GM21737 (cell line): ENCODE measurements around the gene FAM170B.

Experiments used
- ATAC-seq: cut with Tn5 transposase; IDR thresholded peaks from one replicate; pipeline ENCODE4 v1.9.1; 2021; ENCODE audit warnings: mild to moderate bottlenecking, moderate library complexity; ENCODE audit not compliant: unreplicated experiment

FAM170B gene

DNA sequence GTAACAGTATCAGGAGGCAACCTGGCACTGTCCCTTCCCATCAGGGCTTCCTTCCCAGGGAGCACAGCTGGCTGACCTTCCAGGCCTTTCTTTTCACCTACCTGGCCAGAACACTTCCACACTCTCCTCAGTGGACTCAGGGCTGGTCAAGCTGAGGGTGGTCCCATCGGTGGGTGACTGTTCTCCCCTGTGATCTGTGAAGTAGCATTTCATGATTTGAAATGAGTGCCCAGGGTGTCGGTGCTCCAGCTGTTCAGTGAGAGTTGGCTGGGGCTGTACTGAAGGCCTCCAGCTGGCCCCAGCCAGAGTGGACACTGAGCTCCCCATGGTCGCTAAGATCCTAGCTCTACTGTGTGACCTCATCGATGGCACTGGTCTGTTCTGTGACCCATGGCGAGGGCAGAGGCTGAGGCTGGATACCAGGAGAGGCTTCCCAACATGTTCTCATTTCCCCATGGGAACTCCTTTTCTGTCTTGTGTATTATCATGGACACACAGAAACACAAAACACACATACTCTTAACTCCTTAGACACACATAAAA is at the start of gene FAM170B:
FAM170B (minus strand) TSS at position 316 of the 543 bp plus-strand sequence; CDS start at position 213, 103 bp downstream.
- no peak for ATAC-seq

DNA sequence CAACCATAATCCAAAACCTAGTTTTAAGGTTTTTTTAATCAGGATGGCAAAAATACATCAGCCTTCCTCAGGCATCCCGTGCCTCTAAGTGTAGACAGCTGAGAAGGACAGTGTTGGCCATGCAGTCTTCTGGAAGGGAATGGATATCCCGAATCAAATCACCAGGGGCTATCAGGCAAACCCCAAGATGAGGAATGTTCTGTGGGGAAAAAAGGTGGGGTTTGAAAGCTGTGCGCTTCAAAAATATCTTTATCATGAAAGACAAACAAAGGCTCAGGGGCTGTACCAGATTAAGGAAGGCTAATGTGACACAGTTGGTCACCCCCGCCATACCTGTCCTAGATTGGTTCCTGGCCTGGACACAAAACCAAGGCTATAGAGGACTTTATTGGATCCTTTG is 49.0 kb upstream of the FAM170B start:
- no peak for ATAC-seq

DNA sequence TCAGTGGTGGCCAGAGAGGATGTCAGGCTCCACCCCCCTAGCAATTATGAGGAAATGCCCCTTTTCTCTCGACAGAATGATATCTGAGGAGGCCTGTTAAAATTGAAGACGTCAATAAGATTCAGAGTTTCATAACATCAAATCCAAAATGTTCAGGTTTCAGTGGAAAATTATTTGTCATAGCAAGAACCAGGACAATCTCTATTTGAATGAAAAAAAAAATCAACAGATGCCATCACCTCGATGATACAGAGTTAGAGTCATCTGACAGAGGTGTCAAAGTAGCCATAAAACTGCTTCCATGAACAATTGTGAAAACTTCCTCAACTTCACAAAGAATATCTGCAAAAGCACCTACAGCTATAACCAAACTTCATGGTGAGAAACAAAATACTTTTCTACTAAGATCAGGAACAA is 46.6 kb upstream of the FAM170B start:
- no peak for ATAC-seq

DNA sequence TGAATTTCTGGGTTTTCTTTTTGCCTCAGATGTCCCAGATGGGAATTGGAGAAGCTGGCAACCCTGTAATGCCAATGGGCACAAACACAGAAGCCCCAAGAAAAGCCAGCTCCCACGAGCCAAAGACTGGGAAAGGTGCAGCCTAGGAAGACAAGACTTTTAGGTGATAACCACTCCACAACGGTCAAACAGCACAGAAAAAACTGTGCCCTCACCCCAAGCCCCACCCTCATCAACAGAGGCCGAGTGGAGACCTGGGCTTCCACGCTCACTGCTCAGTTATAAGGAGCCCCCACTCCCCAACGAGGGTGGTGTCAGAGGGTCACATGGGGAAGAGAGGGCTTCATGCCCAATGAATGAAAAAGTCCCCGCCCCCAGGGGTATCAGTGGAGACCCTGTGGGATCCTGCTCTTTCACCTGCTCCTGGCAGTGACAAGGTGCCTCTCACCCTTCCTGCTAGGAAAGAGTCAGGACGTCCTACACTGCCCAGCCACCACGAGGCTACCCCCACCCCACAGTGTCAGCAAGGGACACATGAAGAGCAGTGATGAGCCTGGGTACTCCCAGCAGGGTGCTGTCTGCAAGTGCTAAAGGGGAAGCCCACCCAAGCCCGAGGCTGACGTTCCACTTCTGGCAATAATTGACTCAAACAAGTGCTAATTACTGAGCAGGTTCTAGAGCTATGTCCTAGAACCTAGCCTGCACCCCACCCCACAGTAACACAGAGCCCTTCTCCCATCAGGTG is 46.0 kb upstream of the FAM170B start:
- ATAC-seq = no peak

DNA sequence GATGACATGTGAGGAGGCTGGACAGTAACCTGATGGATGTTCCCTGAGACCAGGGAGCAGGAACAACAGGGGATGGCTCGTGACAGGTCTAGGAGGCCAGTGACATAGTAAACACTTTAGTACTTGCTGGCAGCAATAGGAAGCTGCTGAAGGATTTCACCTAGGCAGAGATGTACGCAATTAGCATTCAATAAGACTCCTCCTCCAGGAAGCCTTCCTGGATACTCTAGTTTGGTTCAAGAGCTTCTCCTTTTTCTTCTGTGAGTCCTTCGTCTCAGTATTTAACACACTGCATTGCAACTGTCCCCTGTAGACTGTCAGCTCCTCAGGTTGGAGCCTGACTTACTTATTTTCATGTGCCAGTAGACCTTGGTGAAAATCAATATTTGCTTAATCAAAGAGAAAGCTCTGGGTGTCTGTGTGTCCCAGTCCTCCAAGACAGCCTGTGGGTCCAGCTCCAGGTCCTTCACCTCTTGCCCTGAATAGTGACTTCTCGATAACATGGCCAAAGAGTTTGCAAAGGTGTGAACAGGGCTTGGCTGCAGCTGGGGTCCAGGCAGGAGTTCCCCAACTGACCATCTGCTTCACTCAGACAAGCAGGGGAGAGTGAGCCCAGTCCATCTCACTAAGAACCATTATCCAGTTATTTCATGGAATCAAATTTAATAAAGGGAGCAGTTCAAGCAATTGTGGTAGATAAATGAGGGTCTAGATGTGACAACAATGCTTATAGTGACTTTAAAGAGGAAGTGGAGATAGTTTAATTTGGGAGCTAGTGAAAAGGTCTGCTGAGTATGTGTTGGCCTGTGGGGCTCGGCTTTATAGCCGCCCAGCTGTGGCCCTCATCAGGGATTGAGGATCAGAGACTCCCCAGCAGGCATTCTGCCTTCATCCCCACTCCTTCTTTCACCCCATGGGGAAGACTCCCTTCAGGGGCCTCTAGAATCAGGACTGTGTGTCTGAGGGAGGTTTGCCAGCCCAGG is 45.0 kb upstream of the FAM170B start:
- ATAC-seq = no peak

DNA sequence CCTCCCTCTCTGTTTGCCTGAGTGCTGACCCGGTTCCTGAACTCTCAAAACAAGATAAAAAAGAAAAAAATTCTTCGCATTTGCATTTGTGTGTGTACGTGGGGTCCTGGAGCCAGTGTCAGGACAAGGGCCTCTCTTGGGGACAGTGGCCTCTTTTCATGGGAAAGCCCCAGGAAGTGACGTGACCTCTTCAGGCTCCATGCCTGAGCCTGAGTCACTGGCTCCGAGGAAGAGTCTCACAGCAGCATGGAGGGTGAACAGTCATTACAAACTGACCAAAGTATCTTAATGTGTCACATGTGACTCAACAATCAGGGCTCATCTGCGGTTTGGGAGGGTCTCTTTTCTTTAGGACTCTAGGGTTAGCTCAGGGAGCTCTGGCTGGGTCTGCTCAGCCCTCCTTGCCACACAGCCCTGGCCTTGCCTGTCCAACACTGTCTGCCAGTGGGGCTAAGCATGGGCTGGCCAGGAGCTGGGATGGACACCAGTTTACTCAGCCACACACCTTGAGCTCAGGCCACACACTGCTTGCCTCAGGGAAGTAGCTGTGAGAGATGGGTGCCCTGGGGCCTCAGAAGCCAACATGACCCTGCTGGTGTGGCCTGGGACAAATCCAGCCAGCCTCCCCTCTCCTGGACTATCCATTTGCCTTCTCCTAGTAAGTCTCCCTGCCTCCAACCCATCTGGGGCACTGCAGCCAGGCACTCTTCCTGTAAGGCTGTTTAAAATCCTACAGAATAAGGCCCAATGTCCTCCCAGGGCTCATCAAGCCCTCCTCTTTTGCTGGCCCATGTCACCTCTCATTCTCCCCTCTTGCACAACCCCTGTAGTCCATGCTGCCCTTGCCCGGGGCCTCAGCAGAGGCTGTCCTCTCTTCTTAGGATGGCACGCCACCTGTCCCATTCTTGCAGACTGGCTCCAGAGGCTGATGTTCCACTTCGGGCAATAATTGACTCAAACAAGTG is 43.9 kb upstream of the FAM170B start:
- ATAC-seq = peak; percentile 71

DNA sequence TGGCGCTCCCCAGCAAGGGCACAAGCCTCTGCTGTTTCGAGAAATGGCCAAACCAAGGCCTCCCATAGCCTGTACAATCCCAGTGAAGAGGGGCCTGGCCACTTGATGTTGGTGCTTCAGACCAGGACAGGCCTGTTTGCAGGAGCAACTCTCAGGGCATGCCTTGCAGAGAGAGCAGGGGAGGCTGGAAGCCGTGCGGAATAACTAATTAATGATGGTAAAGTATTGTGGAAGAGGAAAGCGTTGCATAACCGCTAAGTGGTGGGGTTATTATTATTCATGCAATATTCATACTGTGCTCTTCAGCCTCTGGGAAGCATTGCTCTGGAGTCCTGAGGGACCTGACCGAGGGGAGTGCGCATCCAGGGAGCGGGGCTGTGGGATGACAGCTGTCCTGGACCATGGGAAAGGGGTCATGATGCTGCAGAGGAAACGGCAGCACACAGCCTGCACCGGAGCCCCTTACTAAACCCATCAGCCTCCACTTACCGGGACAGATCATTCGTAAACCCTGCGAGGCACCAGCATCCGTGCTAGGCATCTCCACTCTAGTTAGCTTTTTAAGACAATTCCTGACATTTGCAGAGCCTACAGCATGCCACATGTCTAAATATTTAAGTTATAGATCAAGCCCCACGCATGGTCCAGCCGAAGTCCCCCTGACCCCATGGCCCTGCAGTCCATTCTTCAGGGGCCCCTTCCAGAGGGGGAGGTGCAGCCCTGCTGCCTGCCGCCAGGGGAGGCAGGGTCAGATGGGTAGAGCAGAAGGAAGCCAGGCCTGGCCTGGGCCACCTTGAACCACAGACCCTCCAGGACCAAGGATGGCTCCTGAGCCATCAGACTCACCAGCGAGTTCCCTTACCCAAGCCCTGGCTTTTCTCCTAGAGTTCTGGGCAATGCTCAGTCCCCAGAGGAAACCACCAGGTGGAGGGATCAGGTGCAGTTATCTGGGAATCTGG is 42.8 kb upstream of the FAM170B start:
- ATAC-seq = no peak

DNA sequence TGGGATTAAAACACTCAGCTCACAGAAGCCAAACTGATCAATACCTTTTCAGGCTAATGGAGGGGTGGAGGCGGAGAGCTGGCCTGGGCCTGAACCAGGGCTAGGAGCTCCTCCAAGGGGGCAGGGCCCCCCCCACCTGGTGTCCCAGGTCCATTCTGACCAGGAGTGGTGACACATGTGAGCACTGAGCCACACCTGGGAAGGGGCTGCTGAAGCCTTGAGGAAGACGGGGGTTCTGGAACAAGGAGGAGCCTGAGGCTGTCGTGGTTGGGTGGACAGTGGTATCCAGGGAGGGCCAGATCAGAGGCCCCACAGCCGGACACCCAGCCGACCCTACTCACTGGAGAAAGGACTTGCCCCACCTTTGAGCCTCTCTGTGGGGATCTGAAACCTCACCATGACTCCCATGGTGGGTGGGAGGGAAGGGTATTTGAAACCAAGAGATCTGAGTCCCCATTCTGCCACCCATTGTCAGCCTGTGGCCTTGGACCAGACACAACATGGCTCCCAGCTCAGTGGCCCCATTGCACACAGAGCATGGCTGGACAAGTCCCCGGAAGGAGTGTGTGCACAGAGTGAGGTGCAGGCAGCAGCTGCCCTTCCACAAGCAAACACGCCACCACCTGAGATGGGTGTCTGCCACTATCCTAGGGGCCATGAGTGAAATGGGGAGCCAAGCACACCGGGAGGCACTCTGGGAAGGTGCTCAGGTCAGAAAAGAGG is 41.9 kb upstream of the FAM170B start:
- ATAC-seq = no peak

DNA sequence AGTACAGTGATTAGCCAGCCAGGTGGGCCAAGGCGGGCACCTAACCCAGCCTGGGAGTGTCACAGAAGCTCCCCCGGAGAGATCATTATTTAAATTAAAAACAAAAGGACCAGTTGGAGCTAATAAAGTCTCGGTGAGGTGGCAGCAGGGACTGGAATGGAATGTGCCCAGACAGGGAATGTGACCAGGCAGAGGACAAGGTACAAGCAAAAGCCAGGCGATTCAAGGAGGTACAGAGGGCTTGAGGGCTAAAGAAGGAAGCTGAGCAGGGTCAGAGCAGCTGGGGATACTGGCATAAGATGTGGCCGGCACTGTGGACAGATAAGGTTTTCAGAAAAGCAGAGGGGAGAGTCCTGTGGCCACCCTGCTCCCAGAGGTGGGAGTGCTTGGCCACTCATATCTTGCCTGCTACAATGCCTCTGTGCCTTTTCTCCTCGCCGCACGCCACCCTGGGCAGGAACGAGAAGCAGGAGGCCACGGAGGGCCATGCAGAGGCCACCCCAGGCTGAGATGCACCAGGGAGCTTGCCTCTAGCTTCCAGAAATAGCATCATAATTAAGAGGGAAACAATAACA is 41.2 kb upstream of the FAM170B start:
- ATAC-seq = no peak

DNA sequence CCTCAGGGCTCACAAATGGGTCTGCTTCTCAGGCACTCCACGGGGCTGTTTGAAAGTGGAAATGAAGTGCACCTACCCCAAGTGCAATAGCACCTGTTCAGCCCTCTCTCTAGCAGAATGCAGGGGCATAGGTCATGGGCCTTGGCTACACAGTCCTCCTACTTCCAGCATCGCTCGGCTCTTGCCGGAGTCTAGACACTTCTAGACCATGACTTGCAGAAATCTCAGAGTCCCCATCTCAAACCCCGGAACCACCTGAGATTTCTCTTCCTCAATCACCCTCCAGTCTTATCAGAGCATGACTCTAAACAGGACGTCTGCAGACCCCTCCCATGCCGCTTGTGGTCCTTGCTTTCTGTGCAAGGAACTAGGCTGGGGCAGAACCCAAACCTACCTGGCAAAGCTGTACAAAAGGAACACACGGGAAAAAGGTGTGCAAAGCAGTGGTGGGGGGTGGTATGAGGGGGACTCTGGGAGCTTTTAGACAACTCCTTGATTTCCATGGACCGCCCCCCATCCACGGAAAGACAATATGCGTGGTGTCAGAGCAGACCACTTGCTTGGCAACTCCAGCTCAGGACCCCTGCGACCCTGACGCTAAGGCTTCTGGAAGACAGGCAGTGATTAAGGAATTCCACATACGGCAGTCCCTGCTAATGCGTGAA is 40.6 kb upstream of the FAM170B start:
- no peak for ATAC-seq

DNA sequence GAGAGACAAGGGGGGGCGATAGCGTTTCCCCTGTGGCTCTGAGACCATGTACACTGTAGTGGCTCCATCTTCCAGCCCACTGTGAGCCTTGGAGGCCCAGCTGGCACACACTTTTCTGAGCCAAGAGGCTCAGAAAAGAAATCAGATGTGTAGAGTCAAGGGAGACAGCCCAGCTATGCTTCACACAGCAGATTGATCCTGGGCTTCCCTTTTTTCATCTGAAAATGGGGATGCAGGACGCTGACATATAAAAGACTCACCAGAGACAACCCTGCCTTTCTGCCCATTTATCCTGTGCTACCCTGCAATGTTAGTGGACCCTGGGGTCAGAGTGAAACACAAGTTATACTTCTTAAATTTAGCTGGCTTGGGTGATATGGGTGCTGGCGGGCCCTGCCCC is 40.0 kb upstream of the FAM170B start:
- ATAC-seq = no peak

DNA sequence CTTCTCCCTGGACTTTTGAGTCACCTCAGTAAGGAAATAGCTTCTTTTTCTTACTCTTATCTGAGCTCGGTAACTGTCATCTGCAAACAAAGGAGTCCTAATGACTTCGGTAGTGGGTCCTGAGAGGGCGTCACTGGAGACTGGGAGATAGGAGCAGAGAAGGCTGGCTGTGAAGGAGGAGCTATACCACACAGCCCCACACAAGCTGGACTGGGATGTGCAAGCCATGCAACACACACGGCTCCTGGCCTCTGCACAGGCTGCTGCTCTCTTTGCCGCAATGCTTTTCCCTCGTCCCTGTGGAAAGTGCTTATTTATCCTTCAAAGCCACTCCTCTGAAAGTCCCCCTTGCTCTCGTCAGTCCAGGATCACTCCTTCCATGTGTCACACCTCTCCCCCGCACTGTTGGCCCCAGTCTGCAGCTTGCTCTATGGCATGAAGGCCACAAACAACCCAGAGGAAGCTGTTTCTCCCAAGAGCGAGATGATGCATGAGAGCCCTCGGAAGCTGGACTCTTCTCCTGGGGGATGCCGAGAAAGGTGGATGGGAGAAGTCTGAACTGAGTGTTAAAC is 39.5 kb upstream of the FAM170B start:
- no peak for ATAC-seq

DNA sequence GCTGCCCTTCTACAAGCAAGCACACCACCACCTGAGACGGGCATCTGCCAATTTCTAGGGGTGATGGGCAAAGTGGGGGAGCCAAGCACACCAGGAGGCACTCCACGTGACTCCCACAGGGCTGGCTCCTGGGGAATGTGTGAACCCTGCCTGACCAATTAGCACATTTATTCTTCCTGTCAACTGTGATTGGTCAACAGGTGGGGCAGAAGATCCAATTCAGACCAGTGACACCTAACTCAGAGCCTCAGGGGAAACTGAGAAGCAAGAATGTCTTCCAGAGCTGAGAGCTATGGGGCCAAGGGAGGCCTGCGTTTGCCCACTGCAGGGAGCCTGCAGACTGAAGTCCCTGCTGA is 38.9 kb upstream of the FAM170B start:
- no peak for ATAC-seq

DNA sequence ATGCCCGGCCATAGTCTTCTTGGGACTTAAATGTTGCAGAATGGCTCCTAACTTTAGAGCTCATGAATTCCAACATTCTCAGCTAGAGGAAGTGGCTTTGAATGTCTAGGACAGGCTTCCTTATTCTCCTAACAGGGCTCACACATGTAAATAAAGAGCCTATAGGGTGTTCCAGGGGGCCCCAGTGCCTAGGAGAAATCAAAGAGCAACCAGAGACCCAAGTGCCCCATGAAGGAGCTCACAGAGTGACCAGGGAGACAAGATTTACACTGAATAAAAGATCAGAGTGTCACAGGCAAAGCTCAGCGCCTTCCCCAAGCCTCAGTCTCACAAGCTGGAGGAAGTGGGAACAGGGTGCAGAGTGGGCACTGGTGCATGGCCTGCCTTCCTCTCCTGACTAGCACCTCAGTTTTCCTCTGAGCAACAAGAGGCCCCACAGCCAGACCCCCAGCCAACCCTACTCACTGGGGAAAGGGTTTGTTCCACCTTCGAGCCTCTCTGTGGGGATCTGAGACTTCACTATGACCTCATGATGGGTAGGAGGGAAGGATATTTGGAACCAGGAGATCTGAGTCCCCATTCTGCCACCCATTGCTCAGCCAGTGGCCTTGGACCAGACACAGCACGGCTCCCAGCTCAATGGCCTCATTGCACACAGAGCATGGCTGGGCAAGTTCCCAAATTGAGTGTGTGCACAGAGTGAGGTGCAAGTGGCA is 38.4 kb upstream of the FAM170B start:
- ATAC-seq = no peak

DNA sequence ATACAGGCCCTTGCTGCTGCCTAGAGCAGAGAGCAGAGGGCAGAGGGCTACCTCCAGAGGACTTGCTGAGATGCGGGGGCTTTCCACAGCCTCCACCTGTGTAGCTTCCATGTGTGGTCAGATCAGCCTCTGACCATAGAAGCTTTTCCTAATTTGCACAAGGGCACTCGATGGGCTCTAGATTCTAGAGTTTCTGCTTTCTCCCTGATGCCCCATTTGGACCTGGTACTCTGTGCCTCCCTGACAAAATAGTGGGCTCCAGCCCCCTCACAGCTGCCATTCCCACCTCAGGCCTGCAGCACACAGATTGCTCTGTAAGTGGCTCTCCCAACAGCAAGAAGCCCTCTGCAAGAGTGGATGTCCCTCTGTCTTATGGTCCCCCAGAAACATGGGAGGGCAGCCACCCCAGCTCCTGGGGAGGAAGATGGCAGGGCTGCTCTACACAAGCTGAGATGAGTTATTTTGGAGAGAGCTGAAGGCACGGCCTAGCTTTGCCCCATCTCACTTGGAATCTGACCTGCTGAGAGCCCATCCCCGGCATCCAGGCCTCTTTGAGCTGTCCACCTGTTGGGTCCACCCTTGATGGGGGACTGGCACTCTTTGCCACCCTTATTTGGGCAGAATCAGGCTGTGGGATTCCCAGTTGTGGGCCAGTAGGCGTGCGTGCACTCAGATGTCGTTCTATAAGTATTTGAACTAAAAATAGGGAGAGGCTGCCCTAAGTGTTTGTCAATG is 37.7 kb upstream of the FAM170B start:
- ATAC-seq = no peak

DNA sequence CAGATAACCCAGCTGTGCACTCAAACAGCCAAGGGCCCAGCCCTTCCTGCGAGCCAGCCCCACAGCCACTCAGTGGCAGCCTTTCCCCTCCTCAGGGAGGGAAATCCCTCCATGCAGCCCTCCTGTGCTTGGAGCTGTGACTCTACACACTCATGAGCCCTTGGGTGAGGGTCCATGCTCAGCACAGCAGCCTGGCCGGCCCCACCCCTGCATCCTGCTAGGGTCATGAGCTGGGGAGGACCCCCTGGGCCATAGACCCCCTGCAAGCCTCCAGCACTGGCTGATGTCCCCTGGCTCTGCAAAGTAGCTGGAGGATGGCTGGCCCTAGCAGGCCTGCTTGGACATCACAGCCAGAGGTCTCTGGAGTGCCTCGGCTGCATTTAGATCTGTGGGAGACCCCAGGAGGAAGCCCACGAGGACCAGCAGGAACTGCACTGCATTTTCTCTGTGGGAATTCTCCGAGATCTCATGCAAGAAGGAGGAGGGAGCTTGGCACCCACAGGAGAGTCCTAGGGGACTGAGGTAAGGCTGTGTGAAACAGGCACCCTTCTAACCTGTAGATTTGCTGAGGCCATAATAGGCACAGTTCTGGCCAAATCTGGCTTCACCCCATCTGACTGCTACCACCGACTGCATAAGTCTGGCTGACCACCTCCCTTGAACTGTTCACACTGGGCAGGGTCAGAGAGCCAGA is 37.0 kb upstream of the FAM170B start:
- no peak for ATAC-seq
